Lower lobe of right lung (tissue), 2 donors: ENCODE results near the gene LAMTOR5. TPM values are rescaled to one million over a fixed set of nuclear protein-coding genes. Genes with fewer than 3 reads are reported as not detected.

Experiments used
- ATAC-seq, 2 donors: fragments of 200-7000 bp; cut with Tn5 transposase; one replicate each; pipeline ENCODE4 v1.9.1; 2020 to 2022; ENCODE audit warnings: mild to moderate bottlenecking in 2 of 2, moderate library complexity in 2 of 2
- DNase-seq: peaks from one replicate; pipeline ENCODE4 v3.0.0-alpha.2; 2020
- H3K27ac ChIP-seq: fragments of 200-600 bp; one replicate; pipeline ENCODE4 v1.8.0; 2022
- H3K27me3 ChIP-seq: fragments of 200-600 bp; one replicate; pipeline ENCODE4 v1.8.0; 2022; ENCODE audit warnings: low read depth
- H3K36me3 ChIP-seq: fragments of 200-600 bp; one replicate; pipeline ENCODE4 v1.8.0; 2022; ENCODE audit warnings: mild to moderate bottlenecking
- H3K4me1 ChIP-seq: fragments of 200-600 bp; one replicate; pipeline ENCODE4 v1.8.0; 2022
- H3K4me3 ChIP-seq: fragments of 200-600 bp; one replicate; pipeline ENCODE4 v1.8.0; 2022; ENCODE audit warnings: mild to moderate bottlenecking
- H3K9me3 ChIP-seq: fragments of 200-600 bp; one replicate; pipeline ENCODE4 v1.8.0; 2022
- CTCF ChIP-seq: fragments of 200-600 bp; IDR thresholded peaks from one replicate; pipeline ENCODE4 v1.8.0; 2022; ENCODE audit warnings: antibody characterized with exemption, mild to moderate bottlenecking
- intact Hi-C: fragments of 100-400 bp; cut with DNase I; formaldehyde crosslinking; loops from one replicate; pipeline ENCODE4 v1.11.0; 2022
- total RNA-seq: library from RNA; stranded (reverse); fragmentation: NEBNext Ultra II Directional; extraction: Animal tissue kit (Norgen Biotek cat#: 25700); gene quantifications from one replicate; pipeline ENCODE4 v1.2.1, GENCODE V29; 2021
- donor health status: DM: no; HTN: yes; CAD: no; lungs with severe emphysema.

The LAMTOR5 gene
- total RNA-seq, 1 donor from 2014 or later = 121 TPM

GRCh38 chr1:110452330-110452729 lies 44.8 kb upstream of the LAMTOR5 start:
- ATAC-seq = no peak
- no peaks in the 10 kb centered on the region for H3K27me3 ChIP-seq
- TF ChIP-seq CTCF = no peak
- no peak overlapping the region for H3K4me3 ChIP-seq
- intact Hi-C loops = no loop called here
- no peak overlapping the region for H3K27ac ChIP-seq
- H3K36me3 ChIP-seq = no peaks in the 10 kb centered on the region
- no peaks in the 10 kb centered on the region for H3K4me1 ChIP-seq
- no peaks in the 10 kb centered on the region for H3K9me3 ChIP-seq
- DNase-seq = no peak

- no peaks in the 10 kb centered on the region for H3K4me1 ChIP-seq
- no peak within 1 kb of the TSS for H3K27ac ChIP-seq
- intact Hi-C loops = no loop called here
- no peaks in the 10 kb centered on the region for H3K9me3 ChIP-seq
- no peaks in the 10 kb centered on the region for H3K36me3 ChIP-seq
- DNase-seq = no peak
- no peak for TF ChIP-seq CTCF
- H3K27me3 ChIP-seq = no peaks in the 10 kb centered on the region
- no peak for ATAC-seq
- no peak within 1 kb of the TSS for H3K4me3 ChIP-seq
Measured at GRCh38 chr1:110450929-110451328, 43.4 kb upstream of the LAMTOR5 start, which contains the start of gene PROK1. PROK1 (plus strand) TSS chr1:110451149; CDS start chr1:110451217, 68 bp downstream.

- no peak for TF ChIP-seq CTCF
- H3K36me3 ChIP-seq = no peaks in the 10 kb centered on the region
- ATAC-seq (no peak), DNase-seq (no peak)
- H3K9me3 ChIP-seq = no peaks in the 10 kb centered on the region
- intact Hi-C loops = no loop called here
- H3K4me1 ChIP-seq = no peaks in the 10 kb centered on the region
- H3K27me3 ChIP-seq = no peaks in the 10 kb centered on the region
- H3K4me3 ChIP-seq = no peak overlapping the region
- H3K27ac ChIP-seq = no peak overlapping the region
Measured at GRCh38 chr1:110449661-110450651, 42.5 kb upstream of the LAMTOR5 start.

GRCh38 chr1:110444561-110444960 lies 37.1 kb upstream of the LAMTOR5 start:
- Histone ChIP-seq H3K27me3 (no peaks in the 10 kb centered on the region), H3K4me3 (no peak overlapping the region), H3K36me3 (no peaks in the 10 kb centered on the region), H3K27ac (no peak overlapping the region), H3K9me3 (no peaks in the 10 kb centered on the region), H3K4me1 (peaks cover 9% of the 10 kb centered on the region)
- DNase-seq (no peak), ATAC-seq (no peak)
- TF ChIP-seq CTCF = no peak
- intact Hi-C loops = no loop called here

GRCh38 chr1:110443451-110443850 lies 36.0 kb upstream of the LAMTOR5 start:
- H3K4me1 ChIP-seq = peaks cover 9% of the 10 kb centered on the region
- ATAC-seq (no peak), DNase-seq (no peak)
- H3K27ac ChIP-seq = no peak overlapping the region
- no peaks in the 10 kb centered on the region for H3K27me3 ChIP-seq
- no peak for TF ChIP-seq CTCF
- intact Hi-C loops = no loop called here
- no peaks in the 10 kb centered on the region for H3K36me3 ChIP-seq
- no peak overlapping the region for H3K4me3 ChIP-seq
- H3K9me3 ChIP-seq = no peaks in the 10 kb centered on the region
